NCI-H510A treated with DMSO at 0.1 percent for 48 hours (cell line): ENCODE data around the gene ABCG2.
"Not testable (repeated sequence)": the region's sequence is repeated elsewhere in the genome, so short reads cannot be mapped to it uniquely, and the experiment has no call there.

Source experiments
- DNase-seq: peaks from one replicate; lab custom pipeline; 2025; lab: John Stamatoyannopoulos, UW

Gene ABCG2

DNA sequence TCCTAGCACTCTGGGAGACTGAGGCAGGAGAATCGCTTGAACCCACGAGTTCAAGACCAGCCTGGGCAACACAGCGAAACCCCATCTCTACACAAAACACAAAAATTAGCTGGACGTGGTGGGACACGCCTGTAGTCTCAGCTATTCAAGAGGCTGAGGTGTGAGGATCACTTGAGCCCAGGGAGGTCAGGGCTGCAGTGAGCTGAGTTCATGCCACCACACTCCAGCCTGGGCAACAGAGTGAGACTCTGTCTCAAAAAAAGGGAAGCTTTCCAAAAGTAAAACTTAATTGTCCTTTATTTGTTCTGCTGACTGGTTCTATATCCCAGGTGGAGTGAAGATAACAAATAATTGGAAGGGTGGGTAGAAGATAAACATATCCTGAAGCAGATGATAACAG is 45.6 kb downstream of the ABCG2 start:
- DNase-seq = no peak

DNA sequence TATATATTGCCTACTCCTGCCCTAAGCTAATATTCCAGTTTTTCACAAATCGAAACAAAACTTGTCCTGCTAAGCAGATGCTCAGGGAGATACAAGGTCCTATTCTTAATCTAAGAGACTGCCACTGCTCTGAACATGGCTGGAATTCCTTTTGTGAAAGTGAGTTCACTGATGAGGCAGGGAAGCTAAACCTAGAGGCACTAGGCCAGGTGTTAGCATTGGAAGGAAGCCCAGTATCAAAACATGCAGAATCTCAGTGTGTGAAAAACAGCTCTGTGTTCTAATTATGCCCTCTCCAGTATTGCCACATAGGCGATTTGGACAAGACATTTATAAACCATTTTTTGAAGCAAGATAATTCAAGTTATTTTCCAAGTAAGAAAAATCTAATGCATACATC is 47.6 kb downstream of the ABCG2 start:
- DNase-seq = no peak

DNA sequence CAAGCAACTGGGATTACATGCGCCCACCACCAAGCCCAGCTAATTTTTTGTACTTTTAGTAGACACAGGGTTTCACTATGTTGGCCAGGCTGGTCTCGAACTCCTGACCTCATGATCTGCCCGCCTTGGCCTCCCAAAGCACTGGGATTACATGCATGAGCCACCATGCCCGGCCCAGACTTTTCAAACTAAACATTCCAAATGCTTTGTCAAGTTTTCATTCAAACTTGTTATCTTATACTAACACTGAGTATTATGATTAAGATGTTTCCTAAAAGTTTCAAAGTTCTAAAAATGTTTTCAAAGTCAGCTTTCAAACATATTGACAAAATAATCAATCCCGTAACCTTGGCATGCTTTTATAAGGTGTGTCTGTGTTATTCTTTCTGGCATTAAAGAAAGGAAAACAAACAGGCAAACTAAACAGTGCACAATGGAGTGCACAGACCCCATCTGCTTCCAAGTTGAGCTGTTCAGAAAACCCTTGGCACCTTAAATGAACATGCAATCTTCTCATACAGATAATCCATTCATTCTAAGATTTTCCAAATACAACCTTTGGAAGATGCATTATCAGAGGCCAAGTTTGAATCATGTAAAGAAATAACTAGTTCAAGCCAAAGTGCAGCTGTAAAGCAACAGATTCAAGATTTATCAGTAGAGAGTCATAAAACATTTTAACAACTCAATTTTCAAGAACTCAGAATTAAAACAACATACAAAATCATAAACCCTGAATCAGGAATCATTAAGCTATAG is 49.1 kb downstream of the ABCG2 start:
- DNase-seq = no peak

DNA sequence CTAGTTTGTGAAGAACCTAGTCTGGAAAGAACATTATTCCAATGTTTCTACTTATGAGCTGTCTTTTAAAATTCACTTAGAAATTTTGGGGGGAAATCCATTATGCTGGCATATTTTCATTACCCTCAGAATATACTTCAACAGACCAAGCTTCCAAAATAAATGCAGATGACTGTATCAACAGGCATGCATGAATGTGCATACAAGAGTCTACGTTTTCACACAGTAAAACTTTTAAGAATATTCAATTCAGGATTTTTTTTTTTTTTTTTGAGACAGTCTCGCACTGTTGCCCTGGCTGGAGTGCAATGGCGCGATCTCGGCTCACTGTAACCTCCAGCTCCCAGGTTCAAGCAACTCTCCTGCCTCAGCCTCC is 49.7 kb downstream of the ABCG2 start:
- no peak for DNase-seq

DNA sequence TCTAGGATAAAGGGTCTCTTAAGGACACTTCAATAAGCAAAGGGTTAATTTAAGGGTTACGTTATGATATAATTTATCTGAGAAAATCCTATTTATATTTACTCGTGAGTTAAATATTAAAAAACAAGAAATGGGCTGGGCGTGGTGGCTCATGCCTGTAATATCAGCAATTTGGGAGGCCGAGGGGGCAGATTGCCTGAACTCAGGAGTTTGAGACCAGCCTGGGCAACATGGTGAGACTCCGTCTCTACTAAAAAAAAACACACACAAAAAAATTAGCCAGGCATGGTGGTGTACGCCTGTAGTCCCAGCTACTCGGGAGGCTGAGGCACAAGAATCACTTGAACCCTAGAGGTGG is 50.4 kb downstream of the ABCG2 start:
- not testable (repeated sequence) for DNase-seq

DNA sequence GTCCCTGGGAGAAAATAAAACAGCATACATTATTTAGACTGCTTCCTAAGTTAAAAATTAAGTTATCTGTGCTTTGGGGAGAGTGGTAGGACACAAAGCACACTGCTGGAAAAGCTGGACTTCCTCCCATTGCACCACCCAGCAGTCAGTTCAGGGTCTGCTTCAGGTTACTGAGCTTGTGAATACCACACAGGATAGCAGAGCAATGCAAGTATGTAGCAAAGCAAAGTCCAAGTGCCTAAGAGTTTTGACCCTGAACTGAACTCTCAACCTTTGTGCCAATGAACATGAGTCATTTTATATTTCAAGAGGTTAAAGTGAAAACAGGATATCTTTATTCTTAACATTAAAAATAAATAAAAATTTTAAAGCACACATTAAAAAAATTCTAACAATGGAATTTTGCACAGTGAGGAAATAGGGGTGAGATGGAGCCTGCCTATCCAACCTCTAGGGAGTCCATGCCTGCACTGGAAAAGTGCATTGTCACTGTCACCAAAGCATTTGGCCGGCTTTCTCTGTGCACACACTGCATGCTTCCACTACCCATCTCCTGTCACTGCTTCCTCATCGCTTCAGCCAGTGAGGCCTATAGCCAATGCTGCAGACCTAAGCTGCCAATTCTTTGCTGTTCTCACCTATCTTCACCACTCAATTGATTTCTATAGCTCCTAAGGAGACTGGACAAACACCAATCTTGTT is 50.9 kb downstream of the ABCG2 start:
- no peak for DNase-seq

DNA sequence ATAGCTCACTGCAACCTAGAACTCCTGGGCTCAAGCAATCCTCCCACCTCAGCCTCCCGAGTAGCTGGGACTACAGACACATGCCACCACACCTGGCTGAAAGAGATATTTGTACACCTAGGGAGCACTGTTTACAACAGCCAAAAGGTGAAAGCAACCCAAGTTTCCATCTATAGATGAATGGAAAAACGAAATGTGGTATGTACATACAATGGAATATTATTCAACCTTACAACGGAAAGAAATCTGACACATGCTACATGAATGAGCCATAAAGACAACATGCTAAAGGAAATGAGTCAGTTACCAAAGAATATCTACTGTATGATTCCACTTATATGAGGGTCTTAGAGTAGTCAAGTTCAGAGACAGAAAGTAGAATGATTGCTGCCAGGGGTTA is 52.2 kb downstream of the ABCG2 start:
- no peak for DNase-seq

DNA sequence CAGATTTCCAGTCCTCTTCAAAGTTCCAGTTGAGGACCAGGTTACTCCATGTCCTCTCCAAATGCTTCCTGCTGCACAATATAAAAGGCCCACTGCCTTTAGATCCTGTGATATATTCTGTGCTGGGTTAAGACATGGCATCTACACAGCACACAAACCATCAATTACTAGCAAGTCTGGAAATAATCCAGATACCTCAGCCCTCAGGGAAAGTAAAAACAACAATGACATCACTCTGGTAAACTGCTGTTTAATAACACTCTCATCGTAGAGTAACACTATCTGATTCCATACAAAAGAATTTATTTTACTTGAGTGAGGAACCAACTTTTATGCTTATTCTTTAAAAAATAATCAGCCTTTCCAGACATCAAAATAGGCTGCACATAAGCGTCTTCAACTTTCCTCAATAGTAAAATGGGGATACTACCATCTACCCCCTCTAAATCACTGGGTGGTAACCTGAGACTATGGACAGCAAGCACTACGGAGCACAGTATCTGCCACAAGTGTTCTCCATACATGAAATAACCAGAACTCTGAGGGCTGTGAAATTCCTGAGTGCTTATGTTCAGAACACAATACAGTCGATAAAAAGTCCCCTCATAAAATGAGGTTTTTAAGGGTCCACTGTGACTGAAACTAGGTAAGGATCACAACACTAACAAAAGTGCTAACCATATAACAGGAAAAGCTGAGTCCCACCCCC is 53.4 kb downstream of the ABCG2 start:
- no peak for DNase-seq

DNA sequence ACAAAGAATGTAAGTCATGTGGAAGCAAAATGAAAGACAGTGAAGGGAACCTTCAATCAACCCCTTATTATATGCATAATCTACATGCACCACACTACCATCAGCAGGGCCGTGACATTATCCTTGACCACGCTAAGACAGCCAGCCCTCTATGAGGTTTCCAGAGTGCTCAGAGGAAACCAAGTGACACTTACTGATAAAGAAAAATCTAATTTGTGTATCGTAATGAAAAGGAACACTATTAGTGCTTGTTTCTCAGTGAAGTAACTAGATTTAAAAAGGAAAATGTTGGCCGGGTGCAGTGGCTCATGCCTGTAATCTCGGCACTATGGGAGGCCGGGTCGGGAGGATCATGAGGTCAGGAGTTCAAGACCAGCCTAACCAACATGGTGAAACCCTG is 56.4 kb downstream of the ABCG2 start:
- DNase-seq = no peak

DNA sequence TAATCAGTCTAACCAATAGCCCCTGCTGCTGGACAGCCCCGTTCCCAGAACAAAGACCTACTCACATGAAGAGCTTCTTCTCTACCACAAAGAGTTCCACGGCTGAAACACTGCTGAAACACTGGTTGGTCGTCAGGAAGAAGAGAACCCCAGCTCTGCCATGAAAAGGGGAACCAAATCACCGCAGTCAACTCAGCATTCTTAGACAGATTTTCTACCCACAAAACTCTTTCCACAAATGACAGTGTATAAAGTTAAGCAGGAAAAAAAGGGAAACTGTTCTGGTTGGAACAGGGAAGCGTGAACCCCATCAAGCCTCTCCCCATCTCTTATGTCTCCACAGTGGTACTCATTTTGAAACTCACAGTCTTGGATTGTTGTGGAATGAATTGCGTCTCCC is 57.3 kb downstream of the ABCG2 start:
- no peak for DNase-seq

DNA sequence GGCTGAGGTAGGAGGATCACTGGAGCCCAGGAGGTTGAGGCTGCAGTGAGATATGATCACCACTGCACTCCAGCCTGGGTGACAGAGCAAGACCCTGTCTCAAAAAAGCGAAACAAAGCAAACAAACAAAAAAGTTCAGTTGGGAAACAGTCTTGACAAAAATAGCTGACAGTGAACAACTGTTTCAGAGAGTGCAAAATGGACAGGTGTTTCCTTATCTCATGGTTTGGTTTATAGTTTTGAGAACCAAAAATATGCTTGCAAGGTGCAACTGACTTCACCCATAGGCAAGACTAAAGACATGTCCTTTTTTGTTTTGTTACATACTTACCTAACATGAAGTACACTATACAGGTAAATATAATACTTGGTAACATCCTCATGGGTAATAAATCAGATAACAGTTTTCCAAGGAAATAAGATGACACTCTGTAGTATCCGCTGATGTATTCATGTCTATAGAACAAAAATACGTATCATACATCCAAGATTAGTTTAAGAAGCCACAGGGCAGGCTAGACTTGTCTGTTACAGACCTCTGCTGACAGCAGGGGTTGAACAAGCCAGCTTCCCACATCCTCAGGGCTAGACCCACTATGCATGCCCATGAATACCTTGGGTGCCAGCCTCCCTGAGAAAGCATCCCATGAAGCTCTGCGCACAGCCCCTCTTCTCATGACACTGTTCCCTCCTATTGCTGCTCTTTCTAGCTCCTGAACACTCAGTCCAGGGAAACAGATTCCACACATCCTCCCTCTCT is 59.3 kb downstream of the ABCG2 start:
- DNase-seq = no peak

DNA sequence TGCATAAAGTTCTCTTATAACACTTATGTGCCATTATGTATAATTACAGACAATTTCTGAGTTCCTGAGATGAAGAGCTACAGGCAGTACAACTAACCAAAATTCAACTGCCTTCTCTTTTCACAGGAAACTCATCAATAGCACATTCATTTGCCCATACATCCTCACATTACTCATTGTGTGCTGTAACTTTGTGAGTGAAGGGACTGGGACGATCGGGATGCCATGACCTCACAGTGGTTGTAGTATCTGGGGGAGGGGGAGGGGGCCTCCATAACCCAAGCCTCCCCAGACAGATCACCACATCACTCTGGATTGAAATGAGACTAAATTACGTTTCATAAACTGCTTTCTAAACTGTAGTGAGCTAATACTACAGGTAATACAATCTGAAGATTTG is 60.7 kb downstream of the ABCG2 start:
- no peak for DNase-seq

DNA sequence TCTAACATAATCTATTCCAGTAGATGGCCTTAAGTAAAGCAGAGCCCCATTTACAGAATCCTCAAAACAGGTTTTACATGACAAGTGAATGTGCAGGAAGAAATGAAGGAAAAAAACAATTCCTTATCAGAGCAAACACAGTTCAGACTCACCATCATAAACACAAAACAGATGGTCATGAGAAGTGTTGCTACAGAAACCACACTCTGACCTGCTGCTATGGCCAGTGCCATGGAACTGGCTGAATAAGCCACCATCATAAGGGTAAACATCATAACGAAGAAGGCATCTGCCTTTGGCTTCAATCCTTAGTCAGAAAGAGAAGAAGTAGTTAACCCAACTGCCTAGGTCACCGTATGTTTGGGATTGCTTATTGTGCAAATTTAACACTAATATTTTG is 61.1 kb downstream of the ABCG2 start:
- DNase-seq = no peak

DNA sequence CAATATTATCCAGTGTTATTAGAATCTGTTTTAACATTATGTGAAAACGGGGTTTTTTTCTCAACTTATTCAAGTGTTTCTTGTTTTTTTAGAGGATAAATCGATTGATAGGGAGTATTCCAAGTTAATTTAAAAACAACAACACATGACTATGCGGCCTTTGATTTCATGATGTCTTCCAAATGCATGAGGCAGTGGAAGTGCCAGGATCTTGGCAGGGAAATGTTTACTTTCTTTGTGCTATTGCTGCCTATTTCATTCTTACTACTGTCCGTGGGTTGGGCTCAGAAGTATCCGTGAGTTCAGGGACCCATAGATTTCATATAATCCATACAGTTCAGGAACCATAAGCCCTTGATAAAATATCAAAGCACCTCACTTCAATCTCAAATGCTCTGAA is 64.6 kb downstream of the ABCG2 start:
- no peak for DNase-seq

DNA sequence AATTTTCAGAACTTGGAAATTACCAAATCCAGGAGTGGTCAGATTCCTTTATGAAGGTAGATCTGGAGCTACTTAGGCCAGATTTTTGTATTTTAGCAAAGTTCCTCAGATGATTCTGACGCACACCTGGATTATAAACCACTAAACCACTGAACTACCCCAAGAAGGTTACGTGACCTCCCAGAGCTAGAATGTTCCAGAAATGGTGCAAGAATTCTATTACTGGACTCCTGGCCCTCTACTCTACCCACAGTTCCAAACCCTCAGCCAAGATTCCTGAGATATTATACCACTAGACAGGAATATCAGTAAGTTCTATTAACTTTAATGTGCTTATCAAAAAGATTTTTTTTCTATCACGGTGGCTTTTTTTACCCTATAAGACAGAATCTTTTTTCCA is 67.1 kb downstream of the ABCG2 start:
- no peak for DNase-seq

DNA sequence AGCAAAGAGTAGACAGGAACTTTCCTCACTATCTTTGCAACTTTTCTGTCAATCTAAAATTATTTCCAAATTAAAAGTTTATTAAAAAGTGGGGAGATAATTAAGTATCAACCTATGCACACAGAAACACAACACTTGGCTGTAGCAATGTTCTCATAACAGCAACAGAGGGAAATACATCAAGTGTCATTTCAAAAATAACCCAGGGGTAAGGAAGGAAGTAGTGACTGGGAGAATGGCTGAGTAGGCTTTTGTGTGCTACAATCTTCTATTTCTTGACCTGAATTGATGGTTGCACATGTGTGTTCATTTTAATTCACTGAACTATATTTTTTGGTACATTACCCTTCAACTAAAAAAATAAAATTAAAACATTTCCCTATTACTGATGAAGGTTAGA is 67.5 kb downstream of the ABCG2 start:
- no peak for DNase-seq

DNA sequence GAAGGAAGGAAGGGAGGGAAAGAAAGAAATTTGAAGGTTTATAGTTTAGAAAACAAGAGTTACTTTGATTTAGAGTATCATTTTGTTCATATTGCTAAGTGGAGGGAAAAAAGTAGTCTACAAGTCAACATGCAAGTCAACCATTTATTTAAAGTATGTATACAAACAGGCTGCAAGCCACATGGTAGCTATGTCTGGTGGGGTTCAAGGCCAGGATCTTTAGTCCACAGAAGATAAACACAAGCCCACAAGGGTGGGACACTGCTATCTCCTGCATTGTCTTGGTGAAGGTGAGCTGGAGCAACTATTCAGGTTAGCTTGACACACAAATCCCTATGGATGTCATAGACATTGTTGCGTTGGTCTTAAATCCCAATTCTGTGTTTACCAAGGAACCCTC is 71.4 kb downstream of the ABCG2 start:
- DNase-seq = no peak

DNA sequence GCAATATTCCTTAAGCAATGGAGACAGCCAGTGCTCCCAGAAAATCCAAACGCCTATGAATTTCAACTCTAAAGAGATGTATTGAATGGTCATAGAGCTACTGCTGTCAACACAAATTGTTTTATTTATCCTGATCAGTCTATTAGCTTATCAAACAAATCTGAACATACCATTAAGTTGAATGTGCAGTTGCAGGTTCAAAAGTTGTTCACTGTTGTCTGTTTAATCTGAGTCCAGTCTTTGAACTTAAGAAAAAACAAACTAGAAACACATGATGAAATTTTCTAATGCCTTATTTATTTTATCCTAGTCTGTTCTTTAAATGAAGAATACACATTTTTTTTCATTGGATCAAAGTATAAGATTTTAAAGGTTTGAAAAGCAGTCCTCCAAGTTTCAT is 77.8 kb downstream of the ABCG2 start:
- no peak for DNase-seq

DNA sequence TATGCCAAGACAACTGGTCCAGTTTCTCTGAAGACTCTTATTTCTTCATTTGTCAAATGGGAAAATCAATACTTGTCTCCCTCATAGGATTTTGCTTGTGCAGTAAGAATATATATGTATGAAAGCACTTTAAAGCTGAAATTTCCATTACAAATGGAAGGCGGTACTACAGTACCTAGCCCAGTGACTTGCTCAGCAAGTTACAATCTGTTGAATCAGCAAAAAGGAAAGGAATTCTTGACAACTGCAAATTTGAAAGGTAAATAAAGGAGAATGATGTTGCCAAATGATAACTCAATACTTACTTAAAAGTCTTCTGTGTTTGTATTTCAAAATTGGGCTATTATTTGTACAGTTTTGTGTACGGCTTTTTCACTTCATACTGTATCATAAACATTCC is 79.9 kb downstream of the ABCG2 start:
- no peak for DNase-seq

DNA sequence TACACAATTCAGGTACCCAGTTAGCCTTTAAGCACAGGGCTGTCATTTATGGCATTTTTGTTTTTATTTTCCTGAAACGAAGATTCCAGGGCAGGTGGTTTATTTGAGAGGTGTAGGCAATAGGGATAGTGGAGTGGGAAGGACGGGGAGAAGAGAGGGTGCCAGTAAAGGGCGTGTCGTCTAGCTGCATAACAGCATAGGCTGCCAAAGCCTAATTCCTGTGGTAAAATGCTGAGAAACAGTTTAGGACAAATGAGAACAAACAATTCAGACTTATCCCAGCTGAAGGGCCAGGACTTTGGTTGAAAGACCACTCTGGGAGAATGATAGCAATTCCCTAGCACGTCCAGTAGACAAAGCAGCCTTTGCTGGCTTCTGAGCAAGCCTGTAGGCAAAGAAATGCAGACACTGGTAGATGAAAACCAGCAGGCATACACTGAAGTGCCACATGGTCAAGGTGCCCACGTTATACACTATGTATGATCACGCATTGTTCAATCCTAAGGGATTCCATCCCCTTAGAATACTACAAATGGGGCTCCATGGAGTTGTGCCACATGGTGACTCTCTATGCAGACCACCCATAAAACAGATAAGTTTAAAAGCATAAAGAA is 80.4 kb downstream of the ABCG2 start:
- DNase-seq = no peak

DNA sequence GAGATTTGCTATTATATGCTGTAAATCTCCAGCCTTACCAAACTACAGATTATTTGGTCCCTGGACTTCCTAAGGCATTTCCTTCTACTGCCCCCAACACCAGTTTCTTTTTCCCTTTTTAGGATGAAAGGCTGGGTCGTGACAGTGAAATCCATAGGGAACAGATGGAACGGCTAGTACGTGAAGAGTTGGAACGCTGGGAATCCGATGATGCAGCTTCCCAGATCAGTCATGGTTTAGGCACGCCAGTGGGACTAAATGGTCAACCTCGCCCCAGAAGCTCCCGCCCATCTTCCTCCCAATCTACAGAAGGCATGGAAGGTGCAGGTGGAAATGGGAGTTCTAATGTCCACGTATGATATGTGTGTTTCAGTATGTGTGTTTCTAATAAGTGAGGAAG is 83.1 kb downstream of the ABCG2 start:
- DNase-seq = no peak

DNA sequence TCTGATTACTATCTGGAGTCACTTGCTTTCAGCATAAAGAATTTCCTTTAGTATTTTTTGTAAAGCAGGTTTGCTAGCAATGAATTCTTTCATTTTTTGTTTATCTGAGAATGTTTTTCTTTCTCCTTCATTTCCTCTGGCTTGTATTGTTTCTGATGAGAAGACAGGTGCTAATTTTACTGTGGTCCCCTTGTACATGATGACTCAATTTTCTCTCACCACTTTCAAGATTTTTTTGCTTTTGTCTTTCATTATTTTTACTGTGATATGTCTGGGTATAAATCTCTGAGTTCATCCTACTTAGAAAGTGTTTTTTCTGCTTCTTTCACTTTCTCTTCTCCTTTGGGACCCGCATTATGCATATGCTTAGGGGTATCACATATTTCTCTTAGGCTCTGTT is 88.4 kb downstream of the ABCG2 start:
- no peak for DNase-seq
